GM23338 (cell line): ENCODE measurements around the gene RRAS2. TPM values are rescaled to one million over a fixed set of nuclear protein-coding genes. Genes with fewer than 3 reads are reported as not detected.

ENCODE experiments used
- ATAC-seq: fragments of 200-7000 bp; cut with Tn5 transposase; 3 replicates; pipeline ENCODE4 v1.9.1; 2020
- DNase-seq: peaks from one replicate; pipeline ENCODE4 v3.0.0-alpha.2; 2015; ENCODE audit warnings: low spot score
- H2AFZ ChIP-seq: fragments of 200-600 bp; sonication (generic); 2 replicates; pipeline ENCODE4 v1.8.0; 2016; ENCODE audit warnings: antibody characterized with exemption, mild to moderate bottlenecking, moderate library complexity
- H3F3A ChIP-seq: fragments of 200-600 bp; sonication (generic); replicated peaks from 2 replicates; pipeline ENCODE4 v1.8.0; 2017; ENCODE audit warnings: antibody characterized with exemption, mixed run types, low read depth
- H3K27ac ChIP-seq: fragments of 200-600 bp; sonication (generic); 2 replicates; pipeline ENCODE4 v1.6.1; 2016; ENCODE audit warnings: low read depth
- H3K27me3 ChIP-seq: fragments of 200-600 bp; sonication (generic); 2 replicates; pipeline ENCODE4 v1.8.0; 2016; ENCODE audit warnings: mild to moderate bottlenecking, mixed run types, moderate library complexity; ENCODE audit not compliant: insufficient read depth
- H3K36me3 ChIP-seq: fragments of 200-600 bp; sonication (generic); 2 replicates; pipeline ENCODE4 v1.8.0; 2016; ENCODE audit warnings: mild to moderate bottlenecking; ENCODE audit not compliant: insufficient read depth
- H3K4me1 ChIP-seq: fragments of 200-600 bp; sonication (generic); 2 replicates; pipeline ENCODE4 v1.8.0; 2016; ENCODE audit warnings: mild to moderate bottlenecking, moderate library complexity; ENCODE audit not compliant: insufficient read depth
- H3K4me2 ChIP-seq: fragments of 200-600 bp; sonication (generic); 2 replicates; pipeline ENCODE4 v1.7.1; 2017; ENCODE audit warnings: mixed run types
- H3K4me3 ChIP-seq: fragments of 200-600 bp; sonication (generic); 2 replicates; pipeline ENCODE4 v1.6.1; 2016; ENCODE audit warnings: mixed run types
- H3K79me2 ChIP-seq: fragments of 200-600 bp; sonication (generic); replicated peaks from 2 replicates; pipeline ENCODE4 v1.8.0; 2017; ENCODE audit warnings: mild to moderate bottlenecking; ENCODE audit not compliant: insufficient read depth
- H3K9me2 ChIP-seq: fragments of 200-600 bp; sonication (generic); 2 replicates; pipeline ENCODE4 v1.8.0; 2017; ENCODE audit not compliant: insufficient read depth
- H4K20me1 ChIP-seq: fragments of 200-600 bp; sonication (generic); replicated peaks from 2 replicates; pipeline ENCODE4 v1.8.0; 2017; ENCODE audit warnings: mild to moderate bottlenecking; ENCODE audit not compliant: insufficient read depth
- H3K27ac Mint-ChIP-seq: 2 replicates; pipeline ENCODE4 v1.8.0; 2020; ENCODE audit warnings: inconsistent platforms, mild to moderate bottlenecking, moderate library complexity, mixed read lengths
- H3K27me3 Mint-ChIP-seq: 3 replicates; pipeline ENCODE4 v1.8.0; 2022; ENCODE audit warnings: low read depth, mild to moderate bottlenecking, moderate library complexity, mixed read lengths, inconsistent platforms; ENCODE audit not compliant: insufficient read depth, poor library complexity
- H3K36me3 Mint-ChIP-seq: 3 replicates; pipeline ENCODE4 v1.8.0; 2021; ENCODE audit warnings: low read depth, mild to moderate bottlenecking, inconsistent platforms, moderate library complexity, mixed read lengths
- H3K4me1 Mint-ChIP-seq: 3 replicates; pipeline ENCODE4 v1.8.0; 2020; ENCODE audit warnings: mild to moderate bottlenecking, inconsistent platforms, mixed read lengths
- H3K4me3 Mint-ChIP-seq: 3 replicates; pipeline ENCODE4 v1.8.0; 2021; ENCODE audit warnings: moderate library complexity, mild to moderate bottlenecking, inconsistent platforms, mixed read lengths
- H3K9me3 Mint-ChIP-seq: 3 replicates; pipeline ENCODE4 v1.8.0; 2020; ENCODE audit warnings: moderate library complexity, mild to moderate bottlenecking, inconsistent platforms, mixed read lengths
- polyA plus RNA-seq: library from polyadenylated mRNA; unstranded; fragments of >200 nt; fragmentation: Nextera tagmentation; extraction: Ambion mirVana; gene quantifications from 2 replicates; pipeline ENCODE4 v1.2.1, GENCODE V29; 2016
- total RNA-seq: library from RNA; depleted of rRNA; stranded (reverse); fragments of >200 nt; shearing (Covaris generic); gene quantifications from 2 replicates; pipeline ENCODE4 v1.2.3, GENCODE V29; 2014
- TF ChIP-seq, protein P1 (sequence below): fragments of 250-450 bp; sonication (Bioruptor Pico); IDR thresholded peaks from 2 replicates; pipeline ENCODE4 v1.5.0; 2020; ENCODE audit warnings: mild to moderate bottlenecking, moderate library complexity
- TF ChIP-seq, protein P2 (sequence below), 2 experiments: fragments of 200-600 bp in 1 of 2; sonication (generic) in 1 of 2; conservative IDR thresholded peaks; 2 replicates each; pipeline versions ENCODE4 v1.5.1 to v1.6.1; 2016 to 2017; ENCODE audit warnings: antibody characterized with exemption in 2 of 2, low read depth in 2 of 2, mild to moderate bottlenecking in 2 of 2, moderate library complexity in 1 of 2

Gene RRAS2
- total and polyA plus RNA-seq, 2 experiments from 2014 or later, result 196 to 293 TPM

DNA sequence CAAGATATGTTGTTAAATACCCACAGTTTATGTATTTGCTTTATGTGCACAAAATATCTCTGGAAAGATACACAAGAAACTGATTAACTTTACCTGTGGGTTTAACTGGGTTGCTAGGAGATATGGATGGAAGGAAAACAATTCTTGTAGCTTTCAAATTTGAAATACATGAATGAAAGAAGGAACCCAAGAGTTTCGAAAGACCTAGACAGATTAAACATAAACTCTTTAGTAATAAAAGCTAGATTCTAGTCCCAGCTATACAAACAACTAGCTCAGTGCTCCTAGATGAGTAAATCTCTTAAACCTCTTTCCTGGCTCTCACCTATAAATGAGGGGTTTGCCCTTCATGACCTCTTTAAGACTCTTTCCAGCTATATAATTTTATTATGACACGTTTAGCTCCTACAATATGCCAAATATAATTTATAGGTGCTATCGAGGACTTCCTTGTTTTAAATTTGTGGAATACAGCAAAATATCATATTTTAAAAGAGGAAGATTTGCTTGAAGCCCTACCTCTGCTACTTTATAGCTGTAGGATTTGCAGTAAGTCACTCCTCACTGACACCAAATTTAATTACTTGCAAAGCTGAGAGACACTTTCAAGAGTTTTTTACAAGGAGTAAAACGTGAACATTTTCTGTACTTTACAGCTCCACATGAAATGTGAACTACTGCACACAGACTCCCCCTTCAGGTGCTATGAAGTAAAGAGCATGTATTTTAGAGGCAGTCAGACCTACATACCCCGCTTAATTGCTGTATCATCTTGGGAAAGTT lies 50.7 kb downstream of the RRAS2 start:
- Histone ChIP-seq H3K27ac (no peak overlapping the region), H2AFZ (no peak overlapping the region), H4K20me1 (peaks cover 65% of the 10 kb centered on the region), H3K4me1 (peaks cover 82% of the 10 kb centered on the region), H3K4me2 (no peak overlapping the region), H3K9me2 (no peaks in the 10 kb centered on the region), H3K4me3 (no peak overlapping the region), H3K27me3 (no peaks in the 10 kb centered on the region), H3F3A (no peaks in the 10 kb centered on the region), H3K79me2 (peaks cover 100% of the 10 kb centered on the region), H3K36me3 (no peaks in the 10 kb centered on the region)
- Mint-ChIP-seq H3K27me3 (no peaks in the 10 kb centered on the region), H3K36me3 (no peaks in the 10 kb centered on the region), H3K27ac (no peak overlapping the region), H3K4me1 (peaks cover 44% of the 10 kb centered on the region), H3K9me3 (no peaks in the 10 kb centered on the region), H3K4me3 (no peak overlapping the region)
- DNase-seq, result peak; percentile 64
- ATAC-seq, result peak; percentile 38
- TF ChIP-seq, protein P1, sequence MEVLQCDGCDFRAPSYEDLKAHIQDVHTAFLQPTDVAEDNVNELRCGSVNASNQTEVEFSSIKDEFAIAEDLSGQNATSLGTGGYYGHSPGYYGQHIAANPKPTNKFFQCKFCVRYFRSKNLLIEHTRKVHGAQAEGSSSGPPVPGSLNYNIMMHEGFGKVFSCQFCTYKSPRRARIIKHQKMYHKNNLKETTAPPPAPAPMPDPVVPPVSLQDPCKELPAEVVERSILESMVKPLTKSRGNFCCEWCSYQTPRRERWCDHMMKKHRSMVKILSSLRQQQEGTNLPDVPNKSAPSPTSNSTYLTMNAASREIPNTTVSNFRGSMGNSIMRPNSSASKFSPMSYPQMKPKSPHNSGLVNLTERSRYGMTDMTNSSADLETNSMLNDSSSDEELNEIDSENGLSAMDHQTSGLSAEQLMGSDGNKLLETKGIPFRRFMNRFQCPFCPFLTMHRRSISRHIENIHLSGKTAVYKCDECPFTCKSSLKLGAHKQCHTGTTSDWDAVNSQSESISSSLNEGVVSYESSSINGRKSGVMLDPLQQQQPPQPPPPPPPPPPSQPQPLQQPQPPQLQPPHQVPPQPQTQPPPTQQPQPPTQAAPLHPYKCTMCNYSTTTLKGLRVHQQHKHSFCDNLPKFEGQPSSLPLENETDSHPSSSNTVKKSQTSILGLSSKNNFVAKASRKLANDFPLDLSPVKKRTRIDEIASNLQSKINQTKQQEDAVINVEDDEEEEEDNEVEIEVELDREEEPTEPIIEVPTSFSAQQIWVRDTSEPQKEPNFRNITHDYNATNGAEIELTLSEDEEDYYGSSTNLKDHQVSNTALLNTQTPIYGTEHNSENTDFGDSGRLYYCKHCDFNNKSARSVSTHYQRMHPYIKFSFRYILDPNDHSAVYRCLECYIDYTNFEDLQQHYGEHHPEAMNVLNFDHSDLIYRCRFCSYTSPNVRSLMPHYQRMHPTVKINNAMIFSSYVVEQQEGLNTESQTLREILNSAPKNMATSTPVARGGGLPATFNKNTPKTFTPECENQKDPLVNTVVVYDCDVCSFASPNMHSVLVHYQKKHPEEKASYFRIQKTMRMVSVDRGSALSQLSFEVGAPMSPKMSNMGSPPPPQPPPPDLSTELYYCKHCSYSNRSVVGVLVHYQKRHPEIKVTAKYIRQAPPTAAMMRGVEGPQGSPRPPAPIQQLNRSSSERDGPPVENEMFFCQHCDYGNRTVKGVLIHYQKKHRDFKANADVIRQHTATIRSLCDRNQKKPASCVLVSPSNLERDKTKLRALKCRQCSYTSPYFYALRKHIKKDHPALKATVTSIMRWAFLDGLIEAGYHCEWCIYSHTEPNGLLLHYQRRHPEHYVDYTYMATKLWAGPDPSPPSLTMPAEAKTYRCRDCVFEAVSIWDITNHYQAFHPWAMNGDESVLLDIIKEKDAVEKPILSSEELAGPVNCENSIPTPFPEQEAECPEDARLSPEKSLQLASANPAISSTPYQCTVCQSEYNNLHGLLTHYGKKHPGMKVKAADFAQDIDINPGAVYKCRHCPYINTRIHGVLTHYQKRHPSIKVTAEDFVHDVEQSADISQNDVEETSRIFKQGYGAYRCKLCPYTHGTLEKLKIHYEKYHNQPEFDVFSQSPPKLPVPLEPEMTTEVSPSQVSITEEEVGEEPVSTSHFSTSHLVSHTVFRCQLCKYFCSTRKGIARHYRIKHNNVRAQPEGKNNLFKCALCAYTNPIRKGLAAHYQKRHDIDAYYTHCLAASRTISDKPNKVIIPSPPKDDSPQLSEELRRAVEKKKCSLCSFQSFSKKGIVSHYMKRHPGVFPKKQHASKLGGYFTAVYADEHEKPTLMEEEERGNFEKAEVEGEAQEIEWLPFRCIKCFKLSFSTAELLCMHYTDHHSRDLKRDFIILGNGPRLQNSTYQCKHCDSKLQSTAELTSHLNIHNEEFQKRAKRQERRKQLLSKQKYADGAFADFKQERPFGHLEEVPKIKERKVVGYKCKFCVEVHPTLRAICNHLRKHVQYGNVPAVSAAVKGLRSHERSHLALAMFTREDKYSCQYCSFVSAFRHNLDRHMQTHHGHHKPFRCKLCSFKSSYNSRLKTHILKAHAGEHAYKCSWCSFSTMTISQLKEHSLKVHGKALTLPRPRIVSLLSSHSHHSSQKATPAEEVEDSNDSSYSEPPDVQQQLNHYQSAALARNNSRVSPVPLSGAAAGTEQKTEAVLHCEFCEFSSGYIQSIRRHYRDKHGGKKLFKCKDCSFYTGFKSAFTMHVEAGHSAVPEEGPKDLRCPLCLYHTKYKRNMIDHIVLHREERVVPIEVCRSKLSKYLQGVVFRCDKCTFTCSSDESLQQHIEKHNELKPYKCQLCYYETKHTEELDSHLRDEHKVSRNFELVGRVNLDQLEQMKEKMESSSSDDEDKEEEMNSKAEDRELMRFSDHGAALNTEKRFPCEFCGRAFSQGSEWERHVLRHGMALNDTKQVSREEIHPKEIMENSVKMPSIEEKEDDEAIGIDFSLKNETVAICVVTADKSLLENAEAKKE (CRISPR knock-in tag), result no peak
- TF ChIP-seq, protein P2, sequence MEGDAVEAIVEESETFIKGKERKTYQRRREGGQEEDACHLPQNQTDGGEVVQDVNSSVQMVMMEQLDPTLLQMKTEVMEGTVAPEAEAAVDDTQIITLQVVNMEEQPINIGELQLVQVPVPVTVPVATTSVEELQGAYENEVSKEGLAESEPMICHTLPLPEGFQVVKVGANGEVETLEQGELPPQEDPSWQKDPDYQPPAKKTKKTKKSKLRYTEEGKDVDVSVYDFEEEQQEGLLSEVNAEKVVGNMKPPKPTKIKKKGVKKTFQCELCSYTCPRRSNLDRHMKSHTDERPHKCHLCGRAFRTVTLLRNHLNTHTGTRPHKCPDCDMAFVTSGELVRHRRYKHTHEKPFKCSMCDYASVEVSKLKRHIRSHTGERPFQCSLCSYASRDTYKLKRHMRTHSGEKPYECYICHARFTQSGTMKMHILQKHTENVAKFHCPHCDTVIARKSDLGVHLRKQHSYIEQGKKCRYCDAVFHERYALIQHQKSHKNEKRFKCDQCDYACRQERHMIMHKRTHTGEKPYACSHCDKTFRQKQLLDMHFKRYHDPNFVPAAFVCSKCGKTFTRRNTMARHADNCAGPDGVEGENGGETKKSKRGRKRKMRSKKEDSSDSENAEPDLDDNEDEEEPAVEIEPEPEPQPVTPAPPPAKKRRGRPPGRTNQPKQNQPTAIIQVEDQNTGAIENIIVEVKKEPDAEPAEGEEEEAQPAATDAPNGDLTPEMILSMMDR (conservative IDR thresholded peaks at IDR 0.05; ENCODE audit: low read depth in 2 of 2), result peak; percentile 55 to 67
